Glutamatergic neuron (in vitro differentiated cells): ENCODE measurements around the gene GLB1L3. TPM values are rescaled to one million over a fixed set of nuclear protein-coding genes. Genes with fewer than 3 reads are reported as not detected.

Source experiments
- DNase-seq: peaks from one replicate; pipeline ENCODE4 v3.0.0; 2022
- H3K27ac Mint-ChIP-seq: one replicate; pipeline ENCODE4 v1.8.0; 2020; ENCODE audit warnings: mild to moderate bottlenecking, mixed read lengths, inconsistent platforms; ENCODE audit not compliant: unreplicated experiment
- H3K27me3 Mint-ChIP-seq: one replicate; pipeline ENCODE4 v1.8.0; 2020; ENCODE audit warnings: mild to moderate bottlenecking, moderate library complexity, mixed read lengths, inconsistent platforms; ENCODE audit not compliant: unreplicated experiment
- H3K36me3 Mint-ChIP-seq: one replicate; pipeline ENCODE4 v1.8.0; 2020; ENCODE audit warnings: mild to moderate bottlenecking, mixed read lengths, inconsistent platforms; ENCODE audit not compliant: unreplicated experiment
- H3K4me1 Mint-ChIP-seq: one replicate; pipeline ENCODE4 v1.8.0; 2020; ENCODE audit warnings: mild to moderate bottlenecking, low read depth, mixed read lengths, inconsistent platforms; ENCODE audit not compliant: unreplicated experiment
- H3K4me3 Mint-ChIP-seq: one replicate; pipeline ENCODE4 v1.8.0; 2020; ENCODE audit warnings: mild to moderate bottlenecking, mixed read lengths, inconsistent platforms; ENCODE audit not compliant: unreplicated experiment
- H3K9me3 Mint-ChIP-seq: one replicate; pipeline ENCODE4 v1.8.0; 2020; ENCODE audit warnings: mild to moderate bottlenecking, moderate library complexity, mixed read lengths, inconsistent platforms; ENCODE audit not compliant: unreplicated experiment
- total RNA-seq: library from RNA; stranded (reverse); fragmentation: NEBNext Ultra II Directional; extraction: Animal tissue kit (Norgen Biotek cat#: 25700); gene quantifications from one replicate; pipeline ENCODE4 v1.2.1, GENCODE V29; 2021; ENCODE audit not compliant: unreplicated experiment
- TF ChIP-seq, protein P1 (sequence below): fragments of 200-600 bp; sonication (generic); IDR thresholded peaks from one replicate; pipeline ENCODE4 v1.5.0; 2021; ENCODE audit not compliant: partially characterized antibody, unreplicated experiment

GLB1L3 gene
- total RNA-seq, 1 donor from 2014 or later: 0.83 TPM

DNA sequence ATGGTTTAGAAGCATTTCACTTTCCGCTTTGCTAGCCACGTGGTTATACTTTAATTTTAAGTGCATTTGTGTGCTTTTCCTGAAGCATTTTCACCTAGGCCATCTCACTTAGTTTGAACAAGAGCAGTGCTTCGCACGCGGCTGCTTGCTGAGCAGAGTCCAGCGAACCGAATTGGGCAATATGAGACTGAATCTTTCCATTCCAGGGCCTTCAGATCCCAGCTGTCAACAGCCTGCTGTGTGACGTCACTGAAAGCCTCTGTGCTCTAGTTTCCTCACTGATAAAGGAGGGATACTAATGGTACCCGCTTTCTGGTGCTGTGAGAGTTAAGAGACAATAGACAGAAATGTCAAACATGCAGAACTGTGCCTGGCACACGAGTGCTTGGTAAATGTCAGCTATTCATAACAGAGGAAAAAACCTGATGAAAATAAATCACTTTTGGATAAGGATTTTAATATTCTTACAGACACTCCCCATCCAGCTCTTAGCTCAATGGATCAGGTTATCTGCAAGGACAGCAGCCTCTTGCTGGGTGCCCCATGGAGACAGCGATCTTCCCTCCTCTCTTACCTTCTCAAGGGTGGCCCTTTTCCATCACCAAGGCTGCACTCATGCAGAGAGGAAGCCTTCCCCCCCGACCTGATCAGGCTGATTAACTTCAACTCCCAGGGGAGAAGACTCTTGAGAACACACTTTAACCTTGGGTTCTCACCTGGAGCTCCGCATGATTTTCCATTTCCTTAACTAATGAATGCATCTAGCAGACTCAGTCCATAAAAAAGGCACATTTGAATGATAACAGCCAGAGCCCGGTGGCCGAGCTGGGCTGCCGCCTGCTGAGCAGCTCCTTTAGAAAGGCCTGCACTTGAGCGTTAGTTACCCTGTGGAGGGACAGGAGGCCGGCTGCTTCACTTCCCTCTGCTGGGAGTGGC lies 3.5 kb upstream of the GLB1L3 start:
- peak overlapping the region; percentile 72 for H3K4me3 Mint-ChIP-seq
- TF ChIP-seq, protein P1, sequence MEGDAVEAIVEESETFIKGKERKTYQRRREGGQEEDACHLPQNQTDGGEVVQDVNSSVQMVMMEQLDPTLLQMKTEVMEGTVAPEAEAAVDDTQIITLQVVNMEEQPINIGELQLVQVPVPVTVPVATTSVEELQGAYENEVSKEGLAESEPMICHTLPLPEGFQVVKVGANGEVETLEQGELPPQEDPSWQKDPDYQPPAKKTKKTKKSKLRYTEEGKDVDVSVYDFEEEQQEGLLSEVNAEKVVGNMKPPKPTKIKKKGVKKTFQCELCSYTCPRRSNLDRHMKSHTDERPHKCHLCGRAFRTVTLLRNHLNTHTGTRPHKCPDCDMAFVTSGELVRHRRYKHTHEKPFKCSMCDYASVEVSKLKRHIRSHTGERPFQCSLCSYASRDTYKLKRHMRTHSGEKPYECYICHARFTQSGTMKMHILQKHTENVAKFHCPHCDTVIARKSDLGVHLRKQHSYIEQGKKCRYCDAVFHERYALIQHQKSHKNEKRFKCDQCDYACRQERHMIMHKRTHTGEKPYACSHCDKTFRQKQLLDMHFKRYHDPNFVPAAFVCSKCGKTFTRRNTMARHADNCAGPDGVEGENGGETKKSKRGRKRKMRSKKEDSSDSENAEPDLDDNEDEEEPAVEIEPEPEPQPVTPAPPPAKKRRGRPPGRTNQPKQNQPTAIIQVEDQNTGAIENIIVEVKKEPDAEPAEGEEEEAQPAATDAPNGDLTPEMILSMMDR: no peak
- H3K4me1 Mint-ChIP-seq: peaks cover 32% of the 10 kb centered on the region
- peak; percentile 60 for DNase-seq
- H3K9me3 Mint-ChIP-seq: peaks cover 19% of the 10 kb centered on the region
- peaks cover 16% of the 10 kb centered on the region for H3K27me3 Mint-ChIP-seq
- H3K27ac Mint-ChIP-seq: peak overlapping the region; percentile 84
- no peaks in the 10 kb centered on the region for H3K36me3 Mint-ChIP-seq

- Mint-ChIP-seq H3K27me3 (peaks cover 17% of the 10 kb centered on the region), H3K4me1 (peaks cover 35% of the 10 kb centered on the region), H3K27ac (no peak overlapping the region), H3K36me3 (no peaks in the 10 kb centered on the region), H3K4me3 (peak overlapping the region; percentile 72), H3K9me3 (peaks cover 19% of the 10 kb centered on the region)
- no peak for DNase-seq
- TF ChIP-seq, protein P1: no peak
These were observed 2.9 kb upstream of the GLB1L3 start for GRCh38 chr11:134273317-134273712.

DNA sequence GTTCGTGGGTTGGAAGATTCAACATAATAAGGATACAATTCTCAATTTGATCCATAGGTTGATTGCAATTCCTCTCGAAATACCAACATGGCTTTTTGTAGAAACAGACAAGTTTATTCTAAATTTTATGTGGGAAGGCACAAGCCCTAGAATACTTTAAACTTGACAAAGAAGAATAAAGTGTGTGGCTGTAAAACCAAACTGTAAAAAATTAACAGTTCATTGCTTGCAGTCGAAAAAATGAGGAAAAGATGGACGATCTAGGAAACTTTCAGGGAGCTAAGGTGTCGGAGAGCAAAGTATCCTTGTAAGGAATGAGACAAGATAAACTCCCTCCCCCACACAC lies 1.0 kb upstream of the GLB1L3 start:
- peaks cover 21% of the 10 kb centered on the region for H3K27me3 Mint-ChIP-seq
- DNase-seq: no peak
- H3K9me3 Mint-ChIP-seq: peaks cover 19% of the 10 kb centered on the region
- H3K36me3 Mint-ChIP-seq: peaks cover 5% of the 10 kb centered on the region
- TF ChIP-seq, protein P1: no peak
- peak overlapping the region; percentile 84 for H3K4me3 Mint-ChIP-seq
- peaks cover 35% of the 10 kb centered on the region for H3K4me1 Mint-ChIP-seq
- H3K27ac Mint-ChIP-seq: peak overlapping the region; percentile 68

DNA sequence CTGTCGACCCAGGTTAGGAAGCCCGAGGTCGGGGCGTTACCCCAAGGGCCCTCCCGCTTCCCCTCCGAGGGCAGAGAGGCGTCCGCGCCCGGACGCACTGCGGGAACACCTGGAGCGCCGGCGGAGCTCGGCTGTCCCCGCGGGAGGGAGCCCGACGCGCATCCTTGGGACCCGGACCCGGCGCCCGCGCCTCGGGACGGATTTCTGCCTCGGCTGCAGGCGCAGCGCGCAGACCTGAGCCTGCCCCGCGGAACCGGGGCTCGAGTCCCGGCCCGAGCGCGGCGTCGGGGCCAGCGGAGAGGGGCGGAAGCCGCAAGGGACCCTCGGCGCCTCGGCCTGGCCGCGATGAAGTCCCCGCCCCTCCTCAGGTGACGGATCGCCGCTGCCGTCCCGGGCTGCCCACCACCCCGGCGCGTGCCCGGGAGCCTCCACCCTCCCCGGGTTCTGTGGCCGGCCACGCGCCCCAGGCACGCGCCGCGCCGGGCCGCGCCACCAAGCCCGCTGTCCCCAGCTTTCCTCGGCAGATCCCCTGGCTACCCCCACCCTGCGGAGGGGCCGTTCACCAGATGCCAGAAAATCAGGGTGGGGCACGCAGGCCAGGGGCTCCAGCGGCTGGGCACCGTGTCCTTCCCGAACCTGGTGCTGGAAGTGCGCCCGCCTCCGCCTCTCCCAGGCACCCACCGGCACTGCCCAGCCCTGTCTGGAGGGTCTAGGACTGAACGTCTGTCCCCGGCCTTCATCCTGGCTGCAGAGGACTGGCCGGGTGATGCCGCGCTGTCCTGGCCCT lies 410 bp downstream of the GLB1L3 start:
- Mint-ChIP-seq H3K4me3 (peak overlapping the region; percentile 84), H3K9me3 (peaks cover 17% of the 10 kb centered on the region), H3K36me3 (peaks cover 5% of the 10 kb centered on the region), H3K4me1 (peaks cover 31% of the 10 kb centered on the region), H3K27me3 (peaks cover 22% of the 10 kb centered on the region), H3K27ac (no peak overlapping the region)
- DNase-seq: peak; percentile 45
- TF ChIP-seq, protein P1: no peak
